KMS-11 (cell line): ENCODE measurements around the gene STARD5.

Source experiments
- H2AFZ ChIP-seq: fragments of 200-600 bp; sonication (generic); 2 replicates; pipeline ENCODE4 v1.6.1; 2016; ENCODE audit warnings: antibody characterized with exemption, mixed run types, low read depth
- H3K27ac ChIP-seq: fragments of 200-600 bp; sonication (generic); 2 replicates; pipeline ENCODE4 v1.6.1; 2016; ENCODE audit warnings: mild to moderate bottlenecking, mixed run types
- H3K27me3 ChIP-seq: fragments of 200-600 bp; sonication (generic); 2 replicates; pipeline ENCODE4 v1.6.1; 2017; ENCODE audit warnings: mild to moderate bottlenecking, low read depth, mixed run types, moderate library complexity; ENCODE audit not compliant: insufficient read depth
- H3K36me3 ChIP-seq: fragments of 200-600 bp; sonication (generic); 2 replicates; pipeline ENCODE4 v1.6.1; 2017; ENCODE audit warnings: mild to moderate bottlenecking, mixed run types; ENCODE audit not compliant: insufficient read depth
- H3K4me1 ChIP-seq: fragments of 200-600 bp; sonication (generic); 2 replicates; pipeline ENCODE4 v1.6.1; 2016; ENCODE audit warnings: mild to moderate bottlenecking, low read depth, mixed run types; ENCODE audit not compliant: poor library complexity, severe bottlenecking
- H3K4me2 ChIP-seq: fragments of 200-600 bp; sonication (generic); 2 replicates; pipeline ENCODE4 v1.7.0; 2016; ENCODE audit warnings: mild to moderate bottlenecking, mixed run types
- H3K4me3 ChIP-seq: fragments of 200-600 bp; sonication (generic); IDR thresholded peaks from 2 replicates; pipeline ENCODE4 v1.6.1; 2017; ENCODE audit warnings: low read depth, low read length, mixed read lengths; ENCODE audit not compliant: insufficient read depth
- H3K79me2 ChIP-seq: fragments of 200-600 bp; sonication (generic); 2 replicates; pipeline ENCODE4 v1.6.1; 2016; ENCODE audit warnings: low read depth, mixed run types; ENCODE audit not compliant: insufficient read depth
- H3K9ac ChIP-seq: fragments of 200-600 bp; sonication (generic); 2 replicates; pipeline ENCODE4 v1.6.1; 2016; ENCODE audit warnings: mild to moderate bottlenecking, mixed run types
- H4K20me1 ChIP-seq: fragments of 200-600 bp; sonication (generic); 2 replicates; pipeline ENCODE4 v1.6.1; 2016; ENCODE audit warnings: mild to moderate bottlenecking, mixed run types; ENCODE audit not compliant: insufficient read depth
- TF ChIP-seq, protein P1 (sequence below): fragments of 200-600 bp; sonication (generic); conservative IDR thresholded peaks from 2 replicates; pipeline ENCODE4 v1.6.1; 2017; ENCODE audit warnings: low read depth, mild to moderate bottlenecking, antibody characterized with exemption, low read length, moderate library complexity, mixed read lengths

Gene STARD5

DNA sequence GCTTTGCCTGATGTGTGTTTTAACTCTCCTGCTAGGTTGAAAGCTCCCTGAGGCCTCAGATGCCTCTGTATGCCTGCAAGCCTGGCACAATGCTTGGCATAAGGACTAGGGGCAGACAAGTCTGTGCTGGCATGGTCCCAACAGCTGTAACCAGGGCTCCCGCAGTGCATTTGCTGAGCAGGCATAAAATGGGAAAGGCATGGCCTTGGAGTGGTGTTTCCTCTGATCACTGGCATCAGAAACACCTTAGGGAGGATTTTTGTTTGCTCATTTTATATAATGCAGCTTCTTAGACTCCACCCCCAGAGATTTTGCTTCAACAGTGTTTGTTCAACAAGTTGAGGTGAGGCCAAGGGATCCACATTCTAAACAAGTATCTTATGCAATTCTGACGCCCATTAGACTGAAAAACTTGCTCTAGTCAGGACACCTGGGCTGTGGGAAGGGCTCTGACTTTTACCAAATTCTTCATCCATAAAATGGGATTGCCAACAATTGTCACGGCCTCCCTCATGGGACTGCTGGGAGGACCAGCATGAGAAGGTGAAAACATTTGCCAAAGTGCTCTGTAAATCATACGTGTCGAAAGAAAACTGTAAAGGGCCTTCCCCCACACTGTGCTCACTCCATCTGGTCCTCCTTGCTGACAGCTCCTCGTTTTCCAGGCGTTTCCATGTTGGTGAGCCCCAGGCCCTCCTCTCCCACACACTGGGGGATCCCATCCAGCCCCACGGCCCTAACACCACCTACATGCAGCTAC is 43.1 kb downstream of the STARD5 start:
- Histone ChIP-seq H4K20me1 (no peaks in the 10 kb centered on the region), H3K9ac (no peak overlapping the region), H3K27ac (no peak overlapping the region), H3K27me3 (no peaks in the 10 kb centered on the region), H3K4me3 (no peak overlapping the region), H2AFZ (no peak overlapping the region), H3K36me3 (no peaks in the 10 kb centered on the region), H3K4me2 (no peak overlapping the region), H3K79me2 (no peaks in the 10 kb centered on the region), H3K4me1 (peaks cover 38% of the 10 kb centered on the region)
- TF ChIP-seq, protein P1, sequence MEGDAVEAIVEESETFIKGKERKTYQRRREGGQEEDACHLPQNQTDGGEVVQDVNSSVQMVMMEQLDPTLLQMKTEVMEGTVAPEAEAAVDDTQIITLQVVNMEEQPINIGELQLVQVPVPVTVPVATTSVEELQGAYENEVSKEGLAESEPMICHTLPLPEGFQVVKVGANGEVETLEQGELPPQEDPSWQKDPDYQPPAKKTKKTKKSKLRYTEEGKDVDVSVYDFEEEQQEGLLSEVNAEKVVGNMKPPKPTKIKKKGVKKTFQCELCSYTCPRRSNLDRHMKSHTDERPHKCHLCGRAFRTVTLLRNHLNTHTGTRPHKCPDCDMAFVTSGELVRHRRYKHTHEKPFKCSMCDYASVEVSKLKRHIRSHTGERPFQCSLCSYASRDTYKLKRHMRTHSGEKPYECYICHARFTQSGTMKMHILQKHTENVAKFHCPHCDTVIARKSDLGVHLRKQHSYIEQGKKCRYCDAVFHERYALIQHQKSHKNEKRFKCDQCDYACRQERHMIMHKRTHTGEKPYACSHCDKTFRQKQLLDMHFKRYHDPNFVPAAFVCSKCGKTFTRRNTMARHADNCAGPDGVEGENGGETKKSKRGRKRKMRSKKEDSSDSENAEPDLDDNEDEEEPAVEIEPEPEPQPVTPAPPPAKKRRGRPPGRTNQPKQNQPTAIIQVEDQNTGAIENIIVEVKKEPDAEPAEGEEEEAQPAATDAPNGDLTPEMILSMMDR = no peak

DNA sequence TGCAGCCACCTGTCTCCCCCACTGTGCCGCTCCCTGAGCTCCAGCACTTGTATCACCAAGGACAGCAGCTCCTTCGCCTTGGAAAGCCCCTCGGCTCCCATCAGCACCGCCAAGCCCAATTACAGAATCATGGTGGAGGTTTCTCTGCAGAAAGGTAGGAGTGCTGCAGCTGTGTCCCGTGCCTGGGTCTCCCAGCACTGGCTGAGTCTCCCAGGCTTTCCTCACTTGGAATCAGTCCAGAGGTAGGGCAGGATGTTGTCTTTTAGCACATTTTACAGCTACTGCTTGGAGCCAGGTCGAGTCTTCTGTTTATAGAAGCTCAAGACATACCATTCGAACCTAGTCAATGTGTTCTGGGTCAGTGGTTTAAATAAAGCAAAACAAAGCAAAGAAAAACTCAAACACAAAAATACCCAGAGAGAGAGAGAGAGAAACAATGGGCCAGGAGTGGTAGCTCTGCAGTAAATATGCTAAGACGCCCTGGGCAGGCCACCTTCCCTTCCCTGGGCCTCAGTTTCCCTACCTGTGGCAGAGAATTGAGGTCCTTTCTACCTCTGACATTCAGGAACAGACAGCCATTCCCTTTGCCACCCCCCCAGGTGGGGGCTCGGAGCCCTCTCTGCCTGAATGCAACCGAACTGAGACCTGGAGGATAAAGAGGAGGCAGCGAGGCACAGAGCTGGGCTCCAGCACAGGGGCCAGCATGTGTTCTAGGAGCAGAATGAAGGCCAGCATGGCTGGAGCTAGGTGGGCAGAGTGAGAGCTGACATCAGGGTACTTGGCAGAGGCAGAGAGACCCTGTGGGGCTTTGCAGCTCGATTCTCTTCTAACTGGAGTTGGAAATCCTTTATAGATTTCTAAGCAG is 44.1 kb downstream of the STARD5 start:
- Histone ChIP-seq H2AFZ (no peak overlapping the region), H3K9ac (no peak overlapping the region), H3K27ac (no peak overlapping the region), H4K20me1 (no peaks in the 10 kb centered on the region), H3K4me1 (peaks cover 35% of the 10 kb centered on the region), H3K27me3 (no peaks in the 10 kb centered on the region), H3K36me3 (no peaks in the 10 kb centered on the region), H3K4me2 (no peak overlapping the region), H3K79me2 (no peaks in the 10 kb centered on the region), H3K4me3 (no peak overlapping the region)
- TF ChIP-seq, protein P1 = no peak

DNA sequence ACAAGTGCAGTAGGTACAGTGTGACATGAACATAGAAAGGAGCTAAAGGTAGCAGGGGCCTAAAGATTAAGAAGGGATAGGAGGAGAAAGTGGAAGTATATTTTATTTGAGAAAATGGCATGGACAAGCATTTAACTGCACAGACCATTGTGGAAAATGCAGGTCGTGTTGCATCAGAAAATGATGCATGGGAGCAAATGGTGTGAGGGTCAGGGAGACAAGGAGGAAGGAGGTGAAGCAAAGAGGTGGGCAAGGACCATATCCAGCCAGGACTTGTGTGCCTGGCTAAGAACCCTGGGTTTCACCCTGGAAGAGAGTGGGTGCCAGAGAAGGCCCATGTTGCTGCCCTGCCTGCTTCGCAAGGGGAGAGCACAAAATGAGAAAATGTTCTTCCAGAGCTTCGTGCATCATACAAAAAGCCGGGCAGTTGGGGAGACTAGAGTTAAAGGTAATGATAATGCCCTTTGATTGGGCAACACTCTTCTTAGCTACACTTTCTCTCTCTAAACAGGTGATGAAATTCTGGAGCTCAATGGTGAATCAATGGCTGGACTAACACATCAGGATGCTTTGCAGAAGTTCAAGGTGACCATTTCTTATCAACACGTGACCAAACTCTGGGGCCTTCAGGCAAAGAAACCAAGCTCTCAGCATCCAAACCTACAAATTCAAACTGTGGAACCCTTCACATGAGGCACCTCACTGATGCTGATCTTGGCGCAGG is 45.5 kb downstream of the STARD5 start:
- Histone ChIP-seq H3K27me3 (no peaks in the 10 kb centered on the region), H3K4me2 (no peak overlapping the region), H3K36me3 (no peaks in the 10 kb centered on the region), H3K27ac (no peak overlapping the region), H3K9ac (no peak overlapping the region), H3K4me1 (peaks cover 25% of the 10 kb centered on the region), H3K4me3 (no peak overlapping the region), H2AFZ (no peak overlapping the region), H4K20me1 (no peaks in the 10 kb centered on the region), H3K79me2 (no peaks in the 10 kb centered on the region)
- TF ChIP-seq, protein P1 = no peak

DNA sequence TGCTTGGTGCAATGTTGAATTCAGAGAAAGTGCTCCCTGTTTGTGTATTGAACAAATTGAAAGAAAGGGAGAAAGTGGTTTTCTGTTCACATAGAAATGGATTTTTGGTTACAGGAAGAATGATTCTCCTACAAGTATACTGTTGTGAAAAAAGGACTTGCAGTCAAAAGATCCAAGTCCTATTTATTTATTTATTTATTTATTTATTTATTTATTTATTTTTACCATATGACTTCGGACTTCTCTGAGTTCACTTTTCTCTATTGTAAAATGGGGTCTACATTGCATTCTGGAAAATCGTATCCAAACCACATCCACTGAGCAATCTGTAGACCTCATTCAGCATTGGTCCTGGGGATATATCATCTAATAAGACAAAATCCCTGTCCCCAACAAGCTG is 46.1 kb downstream of the STARD5 start:
- Histone ChIP-seq H4K20me1 (no peaks in the 10 kb centered on the region), H3K4me2 (no peak overlapping the region), H3K27me3 (no peaks in the 10 kb centered on the region), H2AFZ (no peak overlapping the region), H3K79me2 (no peaks in the 10 kb centered on the region), H3K4me3 (no peak overlapping the region), H3K36me3 (no peaks in the 10 kb centered on the region), H3K27ac (no peak overlapping the region), H3K9ac (no peak overlapping the region), H3K4me1 (peaks cover 23% of the 10 kb centered on the region)
- TF ChIP-seq, protein P1 = no peak
